Measurements from ENCODE around the gene CHKA.

Gene CHKA

GRCh38 chr11:68043349-68044144 lies 77.6 kb downstream of the CHKA start:
- no peak for DNase-seq

GRCh38 chr11:68043029-68043348 lies 78.2 kb downstream of the CHKA start:
- DNase-seq, result no peak

- no peak for DNase-seq
Observed at GRCh38 chr11:68042219-68043028, 78.8 kb downstream of the CHKA start.

GRCh38 chr11:68041617-68042218 lies 79.5 kb downstream of the CHKA start:
- no peak for DNase-seq

GRCh38 chr11:68040957-68041591 lies 80.1 kb downstream of the CHKA start:
- no peak for DNase-seq

- peak; percentile 56 for DNase-seq
Observed at GRCh38 chr11:68040101-68040956, 80.9 kb downstream of the CHKA start.

- DNase-seq, result peak; percentile 5
Observed at GRCh38 chr11:68039526-68040086, 81.6 kb downstream of the CHKA start.

GRCh38 chr11:68038718-68039525 lies 82.3 kb downstream of the CHKA start, which contains the start of gene TCIRG1:
TCIRG1 (plus strand) TSS chr11:68039025; CDS start chr11:68041272, 2,247 bp downstream.
- peak; percentile 53 for DNase-seq

GRCh38 chr11:68038226-68038717 lies 82.9 kb downstream of the CHKA start:
- DNase-seq, result no peak

GRCh38 chr11:68037411-68038225 lies 83.6 kb downstream of the CHKA start:
- DNase-seq, result peak; percentile 9

- peak; percentile 44 for DNase-seq
Observed at GRCh38 chr11:68036717-68037239, 84.4 kb downstream of the CHKA start.

GRCh38 chr11:68036141-68036716 lies 85.0 kb downstream of the CHKA start:
- DNase-seq, result no peak

- no peak for DNase-seq
Observed at GRCh38 chr11:68035266-68035876, 85.8 kb downstream of the CHKA start.

GRCh38 chr11:68033708-68034045 lies 87.5 kb downstream of the CHKA start:
- no peak for DNase-seq

GRCh38 chr11:68032997-68033707 lies 88.0 kb downstream of the CHKA start:
- DNase-seq, result no peak

- no peak for DNase-seq
Observed at GRCh38 chr11:68032003-68032402, 89.2 kb downstream of the CHKA start.

- DNase-seq, result no peak
Observed at GRCh38 chr11:68031144-68031464, 90.1 kb downstream of the CHKA start.
